ENCODE data around the gene PANK4. TPM values are rescaled to one million over a fixed set of nuclear protein-coding genes. Genes with fewer than 3 reads are reported as not detected.

The PANK4 gene
- polyA plus RNA-seq, 1 donor (not counting 4 experiments of a cell fraction or from before 2014, with no cell fraction given): 14.5 TPM

GRCh38 chr1:2460996-2461751 is 65.2 kb downstream of the PANK4 start:
- dilution Hi-C loops (cut with MboI; ENCODE audit: extremely low pct_ligation_motif_present, low sequenced_read_pairs): no loop called here
- peaks cover 97% of the 10 kb centered on the region for H3K79me2 ChIP-seq (ENCODE audit: control insufficient read depth, insufficient read depth, low read length)
- no peak overlapping the region for H3K4me2 ChIP-seq (ENCODE audit: control insufficient read depth, extremely low read depth, insufficient read depth, low read depth, low read length)
- DNase-seq (ENCODE audit: low read depth, low spot score) (no peak), FAIRE-seq (no peak)
- H2AFZ ChIP-seq (ENCODE audit: control insufficient read depth, low read length): no peak overlapping the region
- no peak overlapping the region for H3K4me3 ChIP-seq (ENCODE audit: control insufficient read depth in 2 of 3, extremely low read depth in 1 of 3, insufficient read depth in 2 of 3, low read depth in 1 of 3, low read length in 3 of 3)
- peaks cover 2% of the 10 kb centered on the region for H3K9me1 ChIP-seq (ENCODE audit: control insufficient read depth, extremely low read depth, insufficient read depth, low read length)
- H3K9me3 ChIP-seq (ENCODE audit: control insufficient read depth, low read depth, low read length): no peaks in the 10 kb centered on the region
- no peak overlapping the region for H3K9ac ChIP-seq (ENCODE audit: control insufficient read depth, extremely low read depth, insufficient read depth, low read length)
- peaks cover 7 to 11% of the 10 kb centered on the region in 2 experiments for H3K36me3 ChIP-seq (ENCODE audit: control insufficient read depth in 2 of 2, extremely low read depth in 1 of 2, insufficient read depth in 2 of 2, low read length in 2 of 2)
- H4K20me1 ChIP-seq (ENCODE audit: control insufficient read depth, extremely low read depth, insufficient read depth, low read length): peaks cover 59% of the 10 kb centered on the region
- no peak overlapping the region for H3K27ac ChIP-seq (ENCODE audit: control insufficient read depth, insufficient read depth, low read length)
- no peaks in the 10 kb centered on the region for H3K27me3 ChIP-seq (ENCODE audit: control insufficient read depth, extremely low read depth, insufficient read depth, low read length)
- H3K4me1 ChIP-seq (ENCODE audit: control insufficient read depth, extremely low read depth, insufficient read depth, low read length): peaks cover 16% of the 10 kb centered on the region
- TF ChIP-seq, protein P1, sequence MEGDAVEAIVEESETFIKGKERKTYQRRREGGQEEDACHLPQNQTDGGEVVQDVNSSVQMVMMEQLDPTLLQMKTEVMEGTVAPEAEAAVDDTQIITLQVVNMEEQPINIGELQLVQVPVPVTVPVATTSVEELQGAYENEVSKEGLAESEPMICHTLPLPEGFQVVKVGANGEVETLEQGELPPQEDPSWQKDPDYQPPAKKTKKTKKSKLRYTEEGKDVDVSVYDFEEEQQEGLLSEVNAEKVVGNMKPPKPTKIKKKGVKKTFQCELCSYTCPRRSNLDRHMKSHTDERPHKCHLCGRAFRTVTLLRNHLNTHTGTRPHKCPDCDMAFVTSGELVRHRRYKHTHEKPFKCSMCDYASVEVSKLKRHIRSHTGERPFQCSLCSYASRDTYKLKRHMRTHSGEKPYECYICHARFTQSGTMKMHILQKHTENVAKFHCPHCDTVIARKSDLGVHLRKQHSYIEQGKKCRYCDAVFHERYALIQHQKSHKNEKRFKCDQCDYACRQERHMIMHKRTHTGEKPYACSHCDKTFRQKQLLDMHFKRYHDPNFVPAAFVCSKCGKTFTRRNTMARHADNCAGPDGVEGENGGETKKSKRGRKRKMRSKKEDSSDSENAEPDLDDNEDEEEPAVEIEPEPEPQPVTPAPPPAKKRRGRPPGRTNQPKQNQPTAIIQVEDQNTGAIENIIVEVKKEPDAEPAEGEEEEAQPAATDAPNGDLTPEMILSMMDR (optimal IDR thresholded peaks at IDR 0.05 in 1 of 3, IDR thresholded peaks at IDR 0.05 in 1 of 3, conservative IDR thresholded peaks at IDR 0.05 in 1 of 3; ENCODE audit: extremely low read depth in 1 of 3, insufficient read depth in 2 of 3, low read length in 3 of 3): no peak
- TF ChIP-seq EZH2 (IDR thresholded peaks at IDR 0.05; ENCODE audit: low read length): no peak

GRCh38 chr1:2460203-2460602 is 66.2 kb downstream of the PANK4 start:
- Histone ChIP-seq H3K79me2 (ENCODE audit: control insufficient read depth, insufficient read depth, low read length) (peaks cover 99% of the 10 kb centered on the region), H3K9me3 (ENCODE audit: control insufficient read depth, low read depth, low read length) (no peaks in the 10 kb centered on the region), H3K4me3 (ENCODE audit: control insufficient read depth in 2 of 3, extremely low read depth in 1 of 3, insufficient read depth in 2 of 3, low read depth in 1 of 3, low read length in 3 of 3) (no peak overlapping the region), H3K9me1 (ENCODE audit: control insufficient read depth, extremely low read depth, insufficient read depth, low read length) (peaks cover 2% of the 10 kb centered on the region), H4K20me1 (ENCODE audit: control insufficient read depth, extremely low read depth, insufficient read depth, low read length) (peaks cover 57% of the 10 kb centered on the region), H3K27me3 (ENCODE audit: control insufficient read depth, extremely low read depth, insufficient read depth, low read length) (no peaks in the 10 kb centered on the region), H3K36me3 (ENCODE audit: control insufficient read depth in 2 of 2, extremely low read depth in 1 of 2, insufficient read depth in 2 of 2, low read length in 2 of 2) (peaks cover 7 to 11% of the 10 kb centered on the region in 2 experiments), H3K27ac (ENCODE audit: control insufficient read depth, insufficient read depth, low read length) (no peak overlapping the region), H2AFZ (ENCODE audit: control insufficient read depth, low read length) (no peak overlapping the region), H3K4me2 (ENCODE audit: control insufficient read depth, extremely low read depth, insufficient read depth, low read depth, low read length) (no peak overlapping the region), H3K4me1 (ENCODE audit: control insufficient read depth, extremely low read depth, insufficient read depth, low read length) (peaks cover 17% of the 10 kb centered on the region), H3K9ac (ENCODE audit: control insufficient read depth, extremely low read depth, insufficient read depth, low read length) (no peak overlapping the region)
- TF ChIP-seq, protein P1 (optimal IDR thresholded peaks at IDR 0.05 in 1 of 3, IDR thresholded peaks at IDR 0.05 in 1 of 3, conservative IDR thresholded peaks at IDR 0.05 in 1 of 3; ENCODE audit: extremely low read depth in 1 of 3, insufficient read depth in 2 of 3, low read length in 3 of 3): no peak
- TF ChIP-seq EZH2 (IDR thresholded peaks at IDR 0.05; ENCODE audit: low read length): no peak
- no peak for DNase-seq (ENCODE audit: low read depth, low spot score)
- dilution Hi-C loops (cut with MboI; ENCODE audit: extremely low pct_ligation_motif_present, low sequenced_read_pairs): no loop called here
- no peak for FAIRE-seq

All from keratinocyte (primary cell).